Lower leg skin (tissue), 4 donors: ENCODE data around the gene PCCB. TPM values are rescaled to one million over a fixed set of nuclear protein-coding genes. Genes with fewer than 3 reads are reported as not detected.
A peak's percentile ranks its signal among the peaks of the same experiment; 100 is the strongest.

Experiments
- DNase-seq, 2 donors: peaks; one replicate each; pipeline ENCODE4 v3.0.0-alpha.2; 2019; ENCODE audit warnings: low spot score in 2 of 2
- H3K4me3 ChIP-seq: fragments of 200-600 bp; sonication (generic); 2 replicates; pipeline ENCODE4 v1.5.1; 2017; ENCODE audit warnings: mild to moderate bottlenecking, low read depth; ENCODE audit not compliant: poor library complexity, severe bottlenecking
- POLR2A ChIP-seq, 2 donors: fragments of 450-650 bp; IDR thresholded peaks; one replicate each; pipeline ENCODE4 v1.6.1; 2016 to 2017; ENCODE audit warnings: antibody characterized with exemption in 2 of 2, mild to moderate bottlenecking in 1 of 2, moderate library complexity in 1 of 2
- WGBS, 2 donors: methylation state at CpG; one replicate each; pipeline ENCODE4 v1.1.5; 2018; 5-methylcytosine and 5-hydroxymethylcytosine counted together
- intact Hi-C: fragments of 100-400 bp; cut with DNase I; formaldehyde crosslinking; loops from one replicate; pipeline ENCODE4 v1.15.0; 2023; ENCODE audit warnings: low total_unique reads
- total RNA-seq, 4 donors: library from RNA; depleted of rRNA; stranded (reverse); fragments of >200 nt; gene quantifications; one replicate each; pipeline ENCODE4 v1.1.0, GENCODE V29; 2016
- TF ChIP-seq, protein P1 (sequence below), 3 donors: fragments of 450-650 bp; IDR thresholded peaks; one replicate each; pipeline ENCODE4 v1.5.1; 2016; ENCODE audit warnings: antibody characterized with exemption in 3 of 3, mild to moderate bottlenecking in 3 of 3, moderate library complexity in 2 of 3

PCCB gene
- total RNA-seq, 4 donors from 2014 or later = 12.6 to 40.1 (median 27.3) TPM

GRCh38 chr3:136296960-136297359 lies 46.8 kb downstream of the PCCB start:
- no peak overlapping the region for H3K4me3 ChIP-seq
- intact Hi-C loops = no loop called here
- TF ChIP-seq POLR2A (IDR thresholded peaks at IDR 0.05) = no peak
- TF ChIP-seq, protein P1, sequence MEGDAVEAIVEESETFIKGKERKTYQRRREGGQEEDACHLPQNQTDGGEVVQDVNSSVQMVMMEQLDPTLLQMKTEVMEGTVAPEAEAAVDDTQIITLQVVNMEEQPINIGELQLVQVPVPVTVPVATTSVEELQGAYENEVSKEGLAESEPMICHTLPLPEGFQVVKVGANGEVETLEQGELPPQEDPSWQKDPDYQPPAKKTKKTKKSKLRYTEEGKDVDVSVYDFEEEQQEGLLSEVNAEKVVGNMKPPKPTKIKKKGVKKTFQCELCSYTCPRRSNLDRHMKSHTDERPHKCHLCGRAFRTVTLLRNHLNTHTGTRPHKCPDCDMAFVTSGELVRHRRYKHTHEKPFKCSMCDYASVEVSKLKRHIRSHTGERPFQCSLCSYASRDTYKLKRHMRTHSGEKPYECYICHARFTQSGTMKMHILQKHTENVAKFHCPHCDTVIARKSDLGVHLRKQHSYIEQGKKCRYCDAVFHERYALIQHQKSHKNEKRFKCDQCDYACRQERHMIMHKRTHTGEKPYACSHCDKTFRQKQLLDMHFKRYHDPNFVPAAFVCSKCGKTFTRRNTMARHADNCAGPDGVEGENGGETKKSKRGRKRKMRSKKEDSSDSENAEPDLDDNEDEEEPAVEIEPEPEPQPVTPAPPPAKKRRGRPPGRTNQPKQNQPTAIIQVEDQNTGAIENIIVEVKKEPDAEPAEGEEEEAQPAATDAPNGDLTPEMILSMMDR (IDR thresholded peaks at IDR 0.05) = no peak
- WGBS, 2 donors = 87 to 88% methylated on average over 5 of the region's 5 CpGs
- DNase-seq = no peak

- TF ChIP-seq, protein P1 (IDR thresholded peaks at IDR 0.05) = no peak
- TF ChIP-seq POLR2A (IDR thresholded peaks at IDR 0.05) = no peak
- 80 to 90% methylated on average over 8 of the region's 8 CpGs for WGBS, 2 donors
- no peak for DNase-seq
- no peak overlapping the region for H3K4me3 ChIP-seq
- intact Hi-C loops = no loop called here
These were observed 47.7 kb downstream of the PCCB start for GRCh38 chr3:136297826-136298225.

DNA sequence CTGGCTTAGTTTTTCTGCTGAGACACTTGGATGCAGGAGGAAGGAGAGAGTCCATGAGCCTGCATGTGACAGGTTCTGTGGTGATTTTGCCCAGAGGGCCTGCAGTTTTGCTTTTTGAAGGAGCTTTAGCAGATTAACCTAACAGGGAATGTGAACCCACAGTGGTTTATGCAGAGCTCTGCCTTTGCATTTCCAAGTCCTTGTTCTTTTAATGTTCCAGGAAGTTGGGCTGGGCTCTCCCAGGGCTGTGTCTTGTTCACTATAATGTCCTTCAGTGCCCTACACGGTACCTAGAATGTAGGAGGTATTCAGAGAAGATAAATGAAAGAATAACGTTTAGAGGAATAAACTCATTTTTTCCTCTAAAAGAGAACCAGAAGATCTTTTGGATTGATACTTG lies 50.3 kb downstream of the PCCB start:
- no peak for DNase-seq
- intact Hi-C loops = no loop called here
- TF ChIP-seq POLR2A (IDR thresholded peaks at IDR 0.05) = no peak
- TF ChIP-seq, protein P1 (IDR thresholded peaks at IDR 0.05) = no peak
- H3K4me3 ChIP-seq = no peak overlapping the region
- WGBS, 2 donors = 88 to 93% methylated on average over 2 of the region's 2 CpGs

GRCh38 chr3:136305879-136306278 lies 55.7 kb downstream of the PCCB start:
- TF ChIP-seq, protein P1 (IDR thresholded peaks at IDR 0.05) = no peak
- no peak for TF ChIP-seq POLR2A (IDR thresholded peaks at IDR 0.05)
- no peak for DNase-seq
- WGBS, 2 donors = no CpG with 5 or more reads among the region's 1 CpG
- no peak overlapping the region for H3K4me3 ChIP-seq
- intact Hi-C loops = no loop called here

DNA sequence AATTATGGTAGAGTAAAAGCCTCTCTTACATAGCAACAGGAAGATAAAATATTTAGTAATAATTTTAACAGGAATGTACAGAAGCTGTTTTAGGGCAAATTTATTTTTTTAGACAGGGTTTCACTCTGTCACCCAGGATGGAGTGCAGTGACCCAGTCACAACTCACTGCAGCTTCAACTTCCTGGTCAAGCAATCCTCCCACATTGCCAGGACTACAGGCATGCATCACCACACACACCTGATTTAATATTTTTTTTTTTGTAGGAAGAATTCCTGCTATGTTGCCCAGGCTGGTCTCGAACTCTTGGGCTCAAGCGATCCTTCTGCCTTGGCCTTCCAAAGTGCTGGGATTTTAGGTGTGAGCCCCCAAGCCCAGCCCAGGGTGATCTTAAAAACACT lies 61.1 kb downstream of the PCCB start:
- no peak for TF ChIP-seq POLR2A (IDR thresholded peaks at IDR 0.05)

DNA sequence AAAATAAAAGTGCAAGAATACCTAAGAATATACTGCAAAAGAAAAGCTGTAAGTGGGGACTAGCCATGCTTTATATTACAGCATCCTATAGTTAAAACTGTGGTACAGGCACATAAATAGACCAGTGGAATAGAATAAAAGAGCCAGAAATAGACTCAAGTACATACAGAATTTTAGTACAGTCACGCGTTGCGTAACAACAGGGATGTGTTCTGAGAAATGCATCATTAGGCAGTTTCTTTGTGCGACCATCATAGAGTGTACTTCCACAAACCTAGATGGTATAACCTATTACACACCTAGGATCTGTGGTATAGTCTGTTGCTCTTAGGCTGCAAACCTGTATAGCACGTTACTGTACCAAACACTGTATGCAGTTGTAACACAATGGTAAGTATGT lies 61.8 kb downstream of the PCCB start:
- no peak overlapping the region for H3K4me3 ChIP-seq
- DNase-seq = no peak
- TF ChIP-seq, protein P1 (IDR thresholded peaks at IDR 0.05) = no peak
- no peak for TF ChIP-seq POLR2A (IDR thresholded peaks at IDR 0.05)
- intact Hi-C loops = no loop called here
- WGBS, 2 donors = 92 to 98% methylated on average over 5 of the region's 5 CpGs

More for the DNA sequence above, 61.1 kb downstream of the PCCB start:
- DNase-seq = peak in 1 of 2 donors; percentile 18
- 98 to 100% methylated on average over 2 of the region's 2 CpGs for WGBS, 2 donors
- no peak overlapping the region for H3K4me3 ChIP-seq
- intact Hi-C loops = no loop called here
